Middle frontal gyrus (tissue), 1 donor: ENCODE measurements around the gene SGSH.
"Not testable (repeated sequence)": the region's sequence is repeated elsewhere in the genome, so short reads cannot be mapped to it uniquely, and the experiment has no call there.

Experiments used
- DNase-seq: peaks from one replicate; pipeline ENCODE4 v3.0.0-alpha.2; 2015; ENCODE audit warnings: low spot score; ENCODE audit errors: extremely low spot score

SGSH gene

GRCh38 chr17:80212109-80212508 lies 8.0 kb downstream of the SGSH start:
- DNase-seq: no peak

- no peak for DNase-seq
Measured at GRCh38 chr17:80210348-80211108, 9.6 kb downstream of the SGSH start.

GRCh38 chr17:80209765-80210164 lies 10.4 kb downstream of the SGSH start:
- no peak for DNase-seq

- no peak for DNase-seq
Measured at GRCh38 chr17:80208050-80208449, 12.1 kb downstream of the SGSH start.

- no peak for DNase-seq
Measured at GRCh38 chr17:80205811-80206210, 14.3 kb downstream of the SGSH start.

GRCh38 chr17:80204626-80205468 lies 15.3 kb downstream of the SGSH start:
- DNase-seq: no peak

- DNase-seq: no peak
Measured at GRCh38 chr17:80203471-80203963, 16.6 kb downstream of the SGSH start.

GRCh38 chr17:80202197-80202596 lies 17.9 kb downstream of the SGSH start:
- no peak for DNase-seq

- no peak for DNase-seq
Measured at GRCh38 chr17:80201446-80201845, 18.7 kb downstream of the SGSH start.

GRCh38 chr17:80199295-80199694 lies 20.8 kb downstream of the SGSH start:
- DNase-seq: not testable (repeated sequence)

- DNase-seq: no peak
Measured at GRCh38 chr17:80198144-80198661, 21.9 kb downstream of the SGSH start.

GRCh38 chr17:80196652-80197051 lies 23.5 kb downstream of the SGSH start:
- no peak for DNase-seq

- DNase-seq: no peak
Measured at GRCh38 chr17:80195671-80196529, 24.2 kb downstream of the SGSH start.

GRCh38 chr17:80195141-80195540 lies 25.0 kb downstream of the SGSH start:
- no peak for DNase-seq

GRCh38 chr17:80191865-80192661 lies 28.1 kb downstream of the SGSH start:
- DNase-seq: peak; percentile 9

GRCh38 chr17:80191192-80191591 lies 28.9 kb downstream of the SGSH start:
- DNase-seq: no peak

- no peak for DNase-seq
Measured at GRCh38 chr17:80190716-80191115, 29.4 kb downstream of the SGSH start.

- DNase-seq: no peak
Measured at GRCh38 chr17:80189611-80190010, 30.5 kb downstream of the SGSH start.

GRCh38 chr17:80187515-80187941 lies 32.6 kb downstream of the SGSH start:
- DNase-seq: no peak

- DNase-seq: no peak
Measured at GRCh38 chr17:80187090-80187489, 33.0 kb downstream of the SGSH start.
